Inflammatory macrophage treated with lipopolysaccharide for 4 hours (primary cell): ENCODE measurements around the gene CPTP.
A peak's percentile ranks its signal among the peaks of the same experiment; 100 is the strongest.
"Not testable (repeated sequence)": the region's sequence is repeated elsewhere in the genome, so short reads cannot be mapped to it uniquely, and the experiment has no call there.

ENCODE experiments used
- DNase-seq: peaks from one replicate; pipeline ENCODE4 v3.0.0-alpha.2; 2020

The CPTP gene

GRCh38 chr1:1307261-1307922 lies 17.2 kb upstream of the CPTP start:
- DNase-seq = no peak

GRCh38 chr1:1307923-1308755 lies 16.5 kb upstream of the CPTP start, which contains the start of the genes ACAP3 and PUSL1:
Gene ACAP3 (minus strand): TSS chr1:1307930. CDS start chr1:1307815, 115 bp downstream.
Gene PUSL1 (plus strand): TSS chr1:1308597. CDS start chr1:1308644, 47 bp downstream.
- peak; percentile 89 for DNase-seq

- no peak for DNase-seq
Observed at GRCh38 chr1:1308756-1309250, 15.8 kb upstream of the CPTP start.

- DNase-seq = no peak
Observed at GRCh38 chr1:1309251-1310108, 15.1 kb upstream of the CPTP start.

- no peak for DNase-seq
Observed at GRCh38 chr1:1310109-1310385, 14.6 kb upstream of the CPTP start.

- DNase-seq = no peak
Observed at GRCh38 chr1:1310476-1311053, 14.0 kb upstream of the CPTP start.

GRCh38 chr1:1311107-1312104 lies 13.2 kb upstream of the CPTP start:
- no peak for DNase-seq

- no peak for DNase-seq
Observed at GRCh38 chr1:1312450-1313314, 11.9 kb upstream of the CPTP start.

- no peak for DNase-seq
Observed at GRCh38 chr1:1313500-1314236, 10.9 kb upstream of the CPTP start.

- DNase-seq = no peak
Observed at GRCh38 chr1:1314237-1314586, 10.4 kb upstream of the CPTP start.

- DNase-seq = no peak
Observed at GRCh38 chr1:1314678-1315335, 9.8 kb upstream of the CPTP start.

- no peak for DNase-seq
Observed at GRCh38 chr1:1315435-1315954, 9.1 kb upstream of the CPTP start.

GRCh38 chr1:1316199-1316598 lies 8.4 kb upstream of the CPTP start:
- DNase-seq = not testable (repeated sequence)

GRCh38 chr1:1317420-1317819 lies 7.2 kb upstream of the CPTP start:
- DNase-seq = no peak

GRCh38 chr1:1318131-1318652 lies 6.4 kb upstream of the CPTP start:
- DNase-seq = no peak

- DNase-seq = no peak
Observed at GRCh38 chr1:1318777-1319645, 5.6 kb upstream of the CPTP start.

GRCh38 chr1:1319646-1319941 lies 5.0 kb upstream of the CPTP start:
- DNase-seq = no peak
